Left renal cortex interstitium (tissue), 4 donors: ENCODE results near the gene MAP1S. TPM values are rescaled to one million over a fixed set of nuclear protein-coding genes. Genes with fewer than 3 reads are reported as not detected.

ENCODE experiments used
- DNase-seq, 4 donors: peaks; one replicate each; pipeline ENCODE4 v3.0.0-alpha.2; 2013; ENCODE audit warnings: low read depth in 4 of 4, low spot score in 2 of 4, missing footprints in 1 of 4
- polyA plus RNA-seq, 4 donors: library from polyadenylated mRNA; unstranded; fragments of 120-200 nt; gene quantifications; one replicate each; pipeline ENCODE4 v1.2.1, GENCODE V29; 2013; ENCODE audit not compliant: insufficient read length in 4 of 4

MAP1S gene
- 10 to 100 TPM; 29.1 to 49.0 (median 40.0) TPM for polyA plus RNA-seq

GRCh38 chr19:17718947-17719711 lies at the start of gene MAP1S:
Gene MAP1S, plus strand, starts transcription at chr19:17719480. Its CDS starts 23 bp downstream, at chr19:17719503.
- DNase-seq = peak in 1 of 4 donors; percentile 46

GRCh38 chr19:17671906-17672305 lies 47.4 kb upstream of the MAP1S start:
- no peak for DNase-seq

GRCh38 chr19:17673937-17674799 lies 45.1 kb upstream of the MAP1S start:
- no peak for DNase-seq

- DNase-seq = no peak
Measured at GRCh38 chr19:17676295-17676694, 43.0 kb upstream of the MAP1S start.

- DNase-seq = no peak
Measured at GRCh38 chr19:17677002-17677401, 42.3 kb upstream of the MAP1S start.

GRCh38 chr19:17678836-17679235 lies 40.4 kb upstream of the MAP1S start:
- no peak for DNase-seq

- DNase-seq = no peak
Measured at GRCh38 chr19:17679526-17680229, 39.6 kb upstream of the MAP1S start.

- no peak for DNase-seq
Measured at GRCh38 chr19:17680230-17680722, 39.0 kb upstream of the MAP1S start.

- DNase-seq = peak in 1 of 4 donors; percentile 33
Measured at GRCh38 chr19:17681505-17682125, 37.7 kb upstream of the MAP1S start.

- no peak for DNase-seq
Measured at GRCh38 chr19:17682273-17682672, 37.0 kb upstream of the MAP1S start.

- DNase-seq = no peak
Measured at GRCh38 chr19:17683078-17683477, 36.2 kb upstream of the MAP1S start.

- DNase-seq = no peak
Measured at GRCh38 chr19:17684256-17684655, 35.0 kb upstream of the MAP1S start.

- no peak for DNase-seq
Measured at GRCh38 chr19:17685451-17686022, 33.7 kb upstream of the MAP1S start.

GRCh38 chr19:17686023-17686521 lies 33.2 kb upstream of the MAP1S start:
- no peak for DNase-seq

GRCh38 chr19:17686592-17687024 lies 32.7 kb upstream of the MAP1S start:
- DNase-seq = no peak

GRCh38 chr19:17687141-17687856 lies 32.0 kb upstream of the MAP1S start:
- no peak for DNase-seq

GRCh38 chr19:17687857-17688784 lies 31.2 kb upstream of the MAP1S start, which contains the start of gene UNC13A:
Gene UNC13A, minus strand, starts transcription at chr19:17688354. Its CDS starts 155 bp downstream, at chr19:17688199.
- peak in 2 of 4 donors; percentile 23 to 60 for DNase-seq
